SK-N-SH (cell line): Measurements from ENCODE around the gene KCNQ5. TPM values are rescaled to one million over a fixed set of nuclear protein-coding genes. Genes with fewer than 3 reads are reported as not detected.
A peak's percentile ranks its signal among the peaks of the same experiment; 100 is the strongest.

Experiments
- CTCF ChIA-PET: fragments of 300-600, 350-600 bp; formaldehyde crosslinking; extraction: SDS; loops from one replicate; lab custom pipeline; 2021; lab: Yijun Ruan, JAX
- POLR2A ChIA-PET: fragments of 350-600 bp; sonication (Branson Sonifier 250); formaldehyde crosslinking; extraction: SDS; loops from one replicate; lab custom pipeline; 2020; ENCODE audit warnings: antibody characterized with exemption, inconsistent platforms; lab: Yijun Ruan, JAX
- DNase-seq: peaks from one replicate; pipeline ENCODE4 v3.0.0; 2012
- H2AFZ ChIP-seq: fragments of 200-600 bp; sonication (generic); 2 replicates; pipeline ENCODE4 v1.8.1; 2016; ENCODE audit warnings: antibody characterized with exemption, mild to moderate bottlenecking, low read depth
- H3F3A ChIP-seq: fragments of 200-600 bp; sonication (generic); replicated peaks from 2 replicates; pipeline ENCODE3; 2016; ENCODE audit warnings: antibody characterized with exemption, mild to moderate bottlenecking; ENCODE audit not compliant: insufficient read depth
- H3K27ac ChIP-seq, 2 experiments: fragments of 200-500 bp in 1 of 2; fragments of 200-600 bp in 1 of 2; sonication (Bioruptor generic) in 1 of 2; sonication (generic), shearing (Covaris generic) in 1 of 2; 2 replicates each; pipeline versions ENCODE4 v1.5.1 to v1.6.1; 2014 to 2016; ENCODE audit warnings: low read depth in 2 of 2, inconsistent platforms in 1 of 2, low read length in 1 of 2, mild to moderate bottlenecking in 1 of 2, mixed read lengths in 1 of 2
- H3K27me3 ChIP-seq: fragments of 200-600 bp; sonication (generic), shearing (Covaris generic); 2 replicates; pipeline ENCODE4 v1.6.1; 2016; ENCODE audit warnings: mixed run types; ENCODE audit not compliant: insufficient read depth
- H3K36me3 ChIP-seq, 2 experiments: fragments of 200-500 bp in 1 of 2; fragments of 200-600 bp in 1 of 2; sonication (Bioruptor generic) in 1 of 2; sonication (generic) in 1 of 2; replicated peaks in 1 of 2; 2 replicates each; pipeline versions ENCODE3 to v1.5.1; 2014 to 2016; ENCODE audit warnings: low read length in 1 of 2, mild to moderate bottlenecking in 1 of 2; ENCODE audit not compliant: insufficient read depth in 2 of 2, control insufficient read depth in 1 of 2
- H3K4me1 ChIP-seq, 2 experiments: fragments of 200-500 bp in 1 of 2; fragments of 200-600 bp in 1 of 2; sonication (Bioruptor generic) in 1 of 2; sonication (generic), shearing (Covaris generic) in 1 of 2; 2 replicates each; pipeline versions ENCODE4 v1.5.1 to v1.6.1; 2014 to 2016; ENCODE audit warnings: low read depth in 1 of 2, low read length in 1 of 2, mixed run types in 1 of 2; ENCODE audit not compliant: insufficient read depth in 2 of 2, control insufficient read depth in 1 of 2
- H3K4me2 ChIP-seq: fragments of 200-600 bp; sonication (generic), shearing (Covaris generic); 2 replicates; pipeline ENCODE4 v1.6.1; 2017; ENCODE audit warnings: mixed run types
- H3K4me3 ChIP-seq, 2 experiments: fragments of 200-500 bp in 1 of 2; fragments of 200-600 bp in 1 of 2; sonication (Bioruptor generic) in 1 of 2; sonication (generic), shearing (Covaris generic) in 1 of 2; 2 replicates each; pipeline versions ENCODE4 v1.5.1 to v1.8.1; 2014 to 2016; ENCODE audit warnings: low read depth in 2 of 2, inconsistent platforms in 1 of 2, low read length in 1 of 2, mild to moderate bottlenecking in 1 of 2, mixed read lengths in 1 of 2, moderate library complexity in 1 of 2
- H3K79me2 ChIP-seq: fragments of 200-600 bp; sonication (generic); 2 replicates; pipeline ENCODE4 v1.8.1; 2017; ENCODE audit warnings: mild to moderate bottlenecking; ENCODE audit not compliant: insufficient read depth
- H3K9ac ChIP-seq: fragments of 200-600 bp; sonication (generic); 2 replicates; pipeline ENCODE4 v1.6.1; 2017; ENCODE audit warnings: mixed run types
- H3K9me2 ChIP-seq: fragments of 200-600 bp; sonication (generic); 2 replicates; pipeline ENCODE4 v1.6.1; 2017; ENCODE audit warnings: mixed run types
- H3K9me3 ChIP-seq: fragments of 200-600 bp; sonication (generic); 2 replicates; pipeline ENCODE4 v1.6.1; 2017; ENCODE audit warnings: mixed run types, mild to moderate bottlenecking, moderate library complexity
- H4K20me1 ChIP-seq: fragments of 200-600 bp; sonication (generic); 2 replicates; pipeline ENCODE4 v1.6.1; 2017; ENCODE audit warnings: mild to moderate bottlenecking, mixed run types; ENCODE audit not compliant: insufficient read depth
- CHD2 ChIP-seq: fragments of 150-350 bp; IDR thresholded peaks from 2 replicates; pipeline ENCODE4 v1.6.1; 2018; ENCODE audit warnings: low read length; ENCODE audit not compliant: partially characterized antibody
- CTCF ChIP-seq: fragments of 200-600 bp; sonication (generic); IDR thresholded peaks from 2 replicates; pipeline ENCODE4 v1.6.1; 2017; ENCODE audit warnings: antibody characterized with exemption, mild to moderate bottlenecking, moderate library complexity
- EP300 ChIP-seq, 2 experiments: IDR thresholded peaks; 2 replicates each; pipeline versions ENCODE4 v1.4.0 to v1.6.1; 2012; ENCODE audit warnings: borderline replicate concordance in 1 of 2, low read depth in 1 of 2, low read length in 1 of 2
- EZH2phosphoT487 ChIP-seq: fragments of 200-600 bp; sonication (generic); IDR thresholded peaks from 2 replicates; pipeline ENCODE4 v1.6.1; 2017; ENCODE audit warnings: low read depth, mixed run types, mild to moderate bottlenecking, antibody characterized with exemption, moderate library complexity, borderline replicate concordance
- FOSL2 ChIP-seq: IDR thresholded peaks from 2 replicates; pipeline ENCODE4 v1.4.0; 2012; ENCODE audit warnings: low read depth, mild to moderate bottlenecking, moderate library complexity, borderline replicate concordance
- FOXJ3 ChIP-seq: sonication (generic); formaldehyde crosslinking; IDR thresholded peaks from 2 replicates; pipeline ENCODE4 v1.5.1; 2020; ENCODE audit warnings: mild to moderate bottlenecking, missing genetic modification reagents
- GABPA ChIP-seq: IDR thresholded peaks from 2 replicates; pipeline ENCODE4 v1.4.0; 2012; ENCODE audit warnings: low read depth, mild to moderate bottlenecking
- GATA2 ChIP-seq: sonication (generic); formaldehyde crosslinking; IDR thresholded peaks from 2 replicates; pipeline ENCODE4 v1.5.0; 2020; ENCODE audit warnings: mild to moderate bottlenecking, missing genetic modification reagents
- JUND ChIP-seq: IDR thresholded peaks from 2 replicates; pipeline ENCODE4 v1.4.0; 2012
- MAX ChIP-seq: IDR thresholded peaks from 2 replicates; pipeline ENCODE4 v1.4.0; 2012; ENCODE audit warnings: low read depth
- MEF2A ChIP-seq: IDR thresholded peaks from 2 replicates; pipeline ENCODE4 v1.4.0; 2012; ENCODE audit warnings: low read depth, borderline replicate concordance
- NFIC ChIP-seq: IDR thresholded peaks from 2 replicates; pipeline ENCODE4 v1.4.0; 2012; ENCODE audit warnings: borderline replicate concordance
- NRF1 ChIP-seq: IDR thresholded peaks from 2 replicates; pipeline ENCODE4 v1.6.1; 2012; ENCODE audit warnings: low read depth, mild to moderate bottlenecking, low read length
- PBX3 ChIP-seq: IDR thresholded peaks from 2 replicates; pipeline ENCODE4; 2012
- POLR2AphosphoS5 ChIP-seq: IDR thresholded peaks from 2 replicates; pipeline ENCODE4 v1.6.1; 2012; ENCODE audit warnings: low read depth, low read length
- RAD21 ChIP-seq: IDR thresholded peaks from 2 replicates; pipeline ENCODE4 v1.6.1; 2012; ENCODE audit warnings: mild to moderate bottlenecking, low read length
- RCOR1 ChIP-seq: fragments of 150-350 bp; IDR thresholded peaks from 2 replicates; pipeline ENCODE4 v1.6.1; 2017; ENCODE audit warnings: antibody characterized with exemption, low read length
- RFX5 ChIP-seq: IDR thresholded peaks from 2 replicates; pipeline ENCODE4 v1.6.1; 2012; ENCODE audit warnings: mild to moderate bottlenecking, improper control_type of control experiment, low read length
- RXRA ChIP-seq: IDR thresholded peaks from 2 replicates; pipeline ENCODE4 v1.4.0; 2012; ENCODE audit warnings: low read depth, mild to moderate bottlenecking, borderline replicate concordance
- SMC3 ChIP-seq: IDR thresholded peaks from 2 replicates; pipeline ENCODE4 v1.6.1; 2012; ENCODE audit warnings: low read depth, low read length, improper control_type of control experiment
- TAF1 ChIP-seq: IDR thresholded peaks from 2 replicates; pipeline ENCODE4 v1.6.1; 2012; ENCODE audit warnings: low read depth, mild to moderate bottlenecking, low read length, moderate library complexity, borderline replicate concordance
- TCF12 ChIP-seq: IDR thresholded peaks from 2 replicates; pipeline ENCODE4 v1.4.0; 2012
- TEAD4 ChIP-seq: IDR thresholded peaks from 2 replicates; pipeline ENCODE4 v1.4.0; 2012; ENCODE audit warnings: mild to moderate bottlenecking, borderline replicate concordance; ENCODE audit not compliant: insufficient read depth
- YY1 ChIP-seq: IDR thresholded peaks from 2 replicates; pipeline ENCODE4 v1.4.0; 2012; ENCODE audit warnings: low read depth, mild to moderate bottlenecking
- WGBS: methylation state at CpG from one replicate; pipeline ENCODE4 v1.1.6; 2017; ENCODE audit warnings: low lambda C conversion rate; 5-methylcytosine and 5-hydroxymethylcytosine counted together
- polyA plus RNA-seq, 3 experiments: library from polyadenylated mRNA; depleted of rRNA; stranded (reverse); fragments of >200 nt; gene quantifications; 2 replicates each; pipeline ENCODE4 v1.2.3, GENCODE V29; 2012
- TF ChIP-seq, protein P1 (sequence below): fragments of 150-350 bp; IDR thresholded peaks from 2 replicates; pipeline ENCODE4 v1.6.1; 2017; ENCODE audit warnings: antibody characterized with exemption, low read length, low read depth, borderline replicate concordance

KCNQ5 gene
- polyA plus RNA-seq, 1 of the 3 experiments (the other 2 are of a cell fraction) = 3.2 TPM

DNA sequence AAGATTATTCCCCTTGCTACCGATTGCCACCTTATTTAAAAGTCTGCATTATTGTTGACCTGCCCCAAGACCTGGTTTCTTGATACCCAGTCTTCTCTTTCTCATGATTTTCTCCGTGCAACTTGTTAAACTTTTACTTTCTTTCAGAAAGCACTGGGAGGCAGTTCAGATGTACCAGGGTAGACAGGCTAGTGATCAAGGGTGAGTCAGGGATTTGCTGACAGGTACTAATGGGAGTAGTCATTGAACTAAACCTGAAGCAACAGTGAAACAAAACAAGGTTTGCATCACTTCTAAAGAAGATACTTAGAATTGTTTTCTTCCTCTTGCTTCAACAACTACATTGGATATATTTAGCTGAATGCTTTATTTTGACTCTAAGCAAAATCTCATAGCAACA is 124.4 kb downstream of the KCNQ5 start:
- Histone ChIP-seq H4K20me1 (no peaks in the 10 kb centered on the region), H2AFZ (no peak overlapping the region), H3F3A (peaks cover 32% of the 10 kb centered on the region), H3K27ac (peak overlapping the region in 1 of 2 experiments; percentile 46; a peak in 1 of 4 replicates), H3K9me3 (no peaks in the 10 kb centered on the region), H3K4me2 (peak overlapping the region; percentile 32; the same call in 1 of the 2 replicates), H3K79me2 (peaks cover 62% of the 10 kb centered on the region), H3K27me3 (no peaks in the 10 kb centered on the region), H3K4me3 (no peak overlapping the region), H3K36me3 (peaks cover 0 to under 1% of the 10 kb centered on the region in 2 experiments), H3K9me2 (no peaks in the 10 kb centered on the region), H3K9ac (no peak overlapping the region)
- no peak for DNase-seq
- CTCF ChIA-PET = no interaction called here
- POLR2A ChIA-PET = no interaction called here
- WGBS = 54% methylated on average over 2 of the region's 2 CpGs
- TF ChIP-seq FOSL2 (no peak; the same call in 1 of the 2 replicates), FOXJ3 (no peak), NRF1 (no peak), TCF12 (peak; percentile 65; the same call in 1 of the 2 replicates), CHD2 (no peak), CTCF (no peak), EZH2phosphoT487 (no peak), RCOR1 (no peak), YY1 (no peak), POLR2AphosphoS5 (no peak), SMC3 (no peak), MAX (no peak), PBX3 (peak; percentile 81), RAD21 (no peak), TEAD4 (no peak), RFX5 (no peak), EP300 (IDR thresholded peaks at IDR 0.05; ENCODE audit: borderline replicate concordance in 1 of 2, low read depth in 1 of 2, low read length in 1 of 2) (no peak), GATA2 (CRISPR knock-in tag) (no peak), RXRA (no peak), NFIC (no peak), JUND (peak; percentile 52), GABPA (no peak), MEF2A (no peak), TAF1 (no peak)
- TF ChIP-seq, protein P1, sequence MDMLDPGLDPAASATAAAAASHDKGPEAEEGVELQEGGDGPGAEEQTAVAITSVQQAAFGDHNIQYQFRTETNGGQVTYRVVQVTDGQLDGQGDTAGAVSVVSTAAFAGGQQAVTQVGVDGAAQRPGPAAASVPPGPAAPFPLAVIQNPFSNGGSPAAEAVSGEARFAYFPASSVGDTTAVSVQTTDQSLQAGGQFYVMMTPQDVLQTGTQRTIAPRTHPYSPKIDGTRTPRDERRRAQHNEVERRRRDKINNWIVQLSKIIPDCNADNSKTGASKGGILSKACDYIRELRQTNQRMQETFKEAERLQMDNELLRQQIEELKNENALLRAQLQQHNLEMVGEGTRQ = no peak
- TF ChIP-seq, all 33 proteins: peak for 3
- peaks cover 2 to 32% of the 10 kb centered on the region in 2 experiments; a peak in 3 of 4 replicates for H3K4me1 ChIP-seq
